ENCODE results near the gene MARK3. TPM values are rescaled to one million over a fixed set of nuclear protein-coding genes. Genes with fewer than 3 reads are reported as not detected.
A peak's percentile ranks its signal among the peaks of the same experiment; 100 is the strongest.

MARK3 gene
- total RNA-seq, 1 donor from 2014 or later, result 59.5 TPM

DNA sequence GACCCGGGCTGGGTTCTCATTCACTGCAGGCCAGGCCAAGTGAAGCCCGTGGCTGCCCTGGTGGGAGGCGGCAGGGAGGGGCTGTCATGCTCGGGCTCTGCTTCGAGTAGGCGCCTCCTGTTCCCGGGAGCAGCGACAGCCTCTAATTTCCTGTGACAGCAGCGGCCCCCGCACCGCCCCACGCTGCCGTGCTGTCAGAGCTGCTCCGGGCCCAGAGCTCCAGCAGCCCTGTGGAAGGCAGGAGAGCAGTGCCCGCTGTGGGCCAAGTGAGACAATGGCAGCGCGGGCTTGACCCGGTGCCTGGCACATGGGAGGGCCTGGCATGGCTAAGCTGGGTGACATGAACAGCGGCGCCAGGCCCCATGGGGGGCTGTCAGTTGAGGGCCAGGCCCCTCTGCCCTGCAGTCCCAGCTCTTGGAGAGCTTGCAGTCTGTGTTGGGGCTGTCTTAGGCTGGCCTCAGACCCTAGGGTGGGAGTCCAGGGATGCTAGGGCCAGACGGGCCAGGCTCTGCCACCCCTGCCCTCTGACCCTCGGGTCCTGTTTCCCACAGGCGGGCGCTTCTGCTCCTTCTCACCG is 148.9 kb downstream of the MARK3 start:
- no peak overlapping the region for H3K27ac ChIP-seq (ENCODE audit: low read depth, low read length)
- H3K9ac ChIP-seq (ENCODE audit: low read depth in 1 of 3, low read length in 3 of 3), result no peak overlapping the region
- no peak overlapping the region for H3K4me3 ChIP-seq (ENCODE audit: low read length in 3 of 3)
- peaks cover 28 to 40% (median 33%) of the 10 kb centered on the region in 3 donors for H3K4me1 ChIP-seq (ENCODE audit: control insufficient read depth in 3 of 3, insufficient read depth in 3 of 3, low read length in 3 of 3)
- peaks cover 5 to 27% (median 18%) of the 10 kb centered on the region in 3 donors for H3K36me3 ChIP-seq (ENCODE audit: control insufficient read depth in 3 of 3, insufficient read depth in 3 of 3, low read length in 3 of 3)
- H3K27me3 ChIP-seq (ENCODE audit: control insufficient read depth in 3 of 3, insufficient read depth in 3 of 3, low read length in 3 of 3), result no peaks in the 10 kb centered on the region
- H3K9me3 ChIP-seq (ENCODE audit: control insufficient read depth in 3 of 3, low read length in 3 of 3), result no peaks in the 10 kb centered on the region

- H3K4me1 ChIP-seq (ENCODE audit: control insufficient read depth in 3 of 3, insufficient read depth in 3 of 3, low read length in 3 of 3), result peaks cover 27 to 40% (median 36%) of the 10 kb centered on the region in 3 donors
- peaks cover 5 to 27% (median 18%) of the 10 kb centered on the region in 3 donors for H3K36me3 ChIP-seq (ENCODE audit: control insufficient read depth in 3 of 3, insufficient read depth in 3 of 3, low read length in 3 of 3)
- no peaks in the 10 kb centered on the region for H3K9me3 ChIP-seq (ENCODE audit: control insufficient read depth in 3 of 3, low read length in 3 of 3)
- no peak overlapping the region for H3K27ac ChIP-seq (ENCODE audit: low read depth, low read length)
- H3K27me3 ChIP-seq (ENCODE audit: control insufficient read depth in 3 of 3, insufficient read depth in 3 of 3, low read length in 3 of 3), result no peaks in the 10 kb centered on the region
- no peak overlapping the region for H3K9ac ChIP-seq (ENCODE audit: low read depth in 1 of 3, low read length in 3 of 3)
- H3K4me3 ChIP-seq (ENCODE audit: low read length in 3 of 3), result no peak overlapping the region
Observed at GRCh38 chr14:103534576-103535061, 149.4 kb downstream of the MARK3 start.

DNA sequence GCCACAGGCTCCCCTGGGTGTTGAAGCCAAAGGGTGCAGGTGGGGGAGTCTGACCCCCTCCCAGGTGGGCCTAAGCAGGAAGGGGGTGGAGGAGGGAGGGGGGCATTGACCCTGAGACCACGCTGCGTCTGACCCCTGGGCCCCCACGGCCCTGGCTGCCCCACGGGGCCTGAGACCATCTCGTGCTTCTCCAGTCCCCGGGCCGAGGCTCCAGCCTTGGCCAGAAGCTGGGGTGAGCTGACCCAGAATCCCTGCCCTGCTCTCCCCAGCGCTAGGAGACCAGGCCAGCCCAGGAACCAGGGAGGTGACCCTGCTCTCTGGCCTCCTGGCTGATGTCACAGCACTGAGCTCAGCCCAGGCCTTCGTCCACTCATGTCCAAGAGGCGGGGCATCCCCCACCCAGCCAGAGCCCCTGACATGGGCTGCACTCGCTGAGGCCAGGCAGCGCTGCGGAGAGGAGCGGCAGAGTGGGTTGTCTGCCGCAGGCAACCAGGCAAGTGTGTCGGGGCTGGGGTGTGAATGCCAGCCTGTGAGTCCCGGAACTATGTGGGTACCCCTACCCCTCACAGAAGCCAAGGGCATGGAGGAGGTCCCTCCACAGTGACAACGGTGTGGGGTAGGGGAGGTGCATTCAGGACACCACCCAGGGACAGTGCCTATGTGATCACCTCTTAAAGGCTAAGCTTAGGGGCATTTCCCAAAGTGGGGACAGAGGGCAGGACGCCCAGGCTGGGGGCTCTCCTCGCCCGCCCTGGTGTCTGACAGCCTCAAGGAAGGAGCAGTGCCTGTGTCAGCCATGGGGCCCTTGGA is 150.1 kb downstream of the MARK3 start:
- Histone ChIP-seq H3K27ac (ENCODE audit: low read depth, low read length) (no peak overlapping the region), H3K4me1 (ENCODE audit: control insufficient read depth in 3 of 3, insufficient read depth in 3 of 3, low read length in 3 of 3) (peaks cover 23 to 38% (median 31%) of the 10 kb centered on the region in 3 donors), H3K27me3 (ENCODE audit: control insufficient read depth in 3 of 3, insufficient read depth in 3 of 3, low read length in 3 of 3) (no peaks in the 10 kb centered on the region), H3K4me3 (ENCODE audit: low read length in 3 of 3) (no peak overlapping the region), H3K9me3 (ENCODE audit: control insufficient read depth in 3 of 3, low read length in 3 of 3) (no peaks in the 10 kb centered on the region), H3K36me3 (ENCODE audit: control insufficient read depth in 3 of 3, insufficient read depth in 3 of 3, low read length in 3 of 3) (peaks cover 5 to 24% (median 18%) of the 10 kb centered on the region in 3 donors), H3K9ac (ENCODE audit: low read depth in 1 of 3, low read length in 3 of 3) (peak overlapping the region in 1 of 3 donors; percentile 8)

DNA sequence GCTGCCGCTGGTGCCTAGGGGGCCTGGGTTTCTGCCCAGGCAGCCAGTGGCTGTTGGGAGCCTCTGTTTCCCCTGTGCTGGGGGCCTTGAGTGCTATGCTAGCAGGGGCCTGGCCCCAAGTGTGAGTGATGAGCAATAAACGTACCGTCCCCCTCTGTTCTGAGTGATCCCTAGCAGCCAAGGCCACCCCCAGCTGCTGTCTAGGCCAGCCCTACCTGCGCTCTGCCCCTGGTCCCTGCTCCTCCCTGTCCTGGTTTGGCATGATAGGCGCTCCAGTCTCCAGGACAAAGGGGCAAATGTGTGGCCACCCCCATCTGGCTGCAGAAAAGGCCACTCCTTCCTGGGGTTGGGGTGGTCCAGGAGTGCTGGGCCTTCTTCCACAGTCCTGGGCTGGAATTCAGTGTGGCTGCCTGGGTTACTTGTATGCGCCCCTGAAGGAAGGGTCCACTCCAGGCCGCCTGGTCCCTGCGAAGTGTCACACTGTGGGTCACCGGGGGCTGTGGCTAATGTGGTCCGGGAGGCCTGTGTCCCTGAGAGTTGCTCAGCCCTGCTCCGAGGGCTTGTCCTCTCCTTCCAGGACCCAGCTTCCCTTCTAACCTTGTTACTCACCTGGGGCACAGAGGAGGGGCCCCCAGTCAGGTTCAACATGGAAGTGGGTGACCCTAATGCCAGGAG is 150.8 kb downstream of the MARK3 start:
- no peak overlapping the region for H3K4me3 ChIP-seq (ENCODE audit: low read length in 3 of 3)
- H3K36me3 ChIP-seq (ENCODE audit: control insufficient read depth in 3 of 3, insufficient read depth in 3 of 3, low read length in 3 of 3), result peaks cover 5 to 17% (median 12%) of the 10 kb centered on the region in 3 donors
- H3K27me3 ChIP-seq (ENCODE audit: control insufficient read depth in 3 of 3, insufficient read depth in 3 of 3, low read length in 3 of 3), result no peaks in the 10 kb centered on the region
- H3K4me1 ChIP-seq (ENCODE audit: control insufficient read depth in 3 of 3, insufficient read depth in 3 of 3, low read length in 3 of 3), result peaks cover 24 to 38% (median 34%) of the 10 kb centered on the region in 3 donors
- H3K27ac ChIP-seq (ENCODE audit: low read depth, low read length), result no peak overlapping the region
- H3K9me3 ChIP-seq (ENCODE audit: control insufficient read depth in 3 of 3, low read length in 3 of 3), result no peaks in the 10 kb centered on the region
- peak overlapping the region in 1 of 3 donors; percentile 8 for H3K9ac ChIP-seq (ENCODE audit: low read depth in 1 of 3, low read length in 3 of 3)

GRCh38 chr14:103536693-103537092 is 151.5 kb downstream of the MARK3 start:
- H3K9ac ChIP-seq (ENCODE audit: low read depth in 1 of 3, low read length in 3 of 3), result no peak overlapping the region
- H3K27ac ChIP-seq (ENCODE audit: low read depth, low read length), result no peak overlapping the region
- peaks cover 29 to 39% (median 35%) of the 10 kb centered on the region in 3 donors for H3K4me1 ChIP-seq (ENCODE audit: control insufficient read depth in 3 of 3, insufficient read depth in 3 of 3, low read length in 3 of 3)
- no peaks in the 10 kb centered on the region for H3K9me3 ChIP-seq (ENCODE audit: control insufficient read depth in 3 of 3, low read length in 3 of 3)
- no peaks in the 10 kb centered on the region for H3K27me3 ChIP-seq (ENCODE audit: control insufficient read depth in 3 of 3, insufficient read depth in 3 of 3, low read length in 3 of 3)
- no peak overlapping the region for H3K4me3 ChIP-seq (ENCODE audit: low read length in 3 of 3)
- peaks cover 4 to 16% (median 11%) of the 10 kb centered on the region in 3 donors for H3K36me3 ChIP-seq (ENCODE audit: control insufficient read depth in 3 of 3, insufficient read depth in 3 of 3, low read length in 3 of 3)

DNA sequence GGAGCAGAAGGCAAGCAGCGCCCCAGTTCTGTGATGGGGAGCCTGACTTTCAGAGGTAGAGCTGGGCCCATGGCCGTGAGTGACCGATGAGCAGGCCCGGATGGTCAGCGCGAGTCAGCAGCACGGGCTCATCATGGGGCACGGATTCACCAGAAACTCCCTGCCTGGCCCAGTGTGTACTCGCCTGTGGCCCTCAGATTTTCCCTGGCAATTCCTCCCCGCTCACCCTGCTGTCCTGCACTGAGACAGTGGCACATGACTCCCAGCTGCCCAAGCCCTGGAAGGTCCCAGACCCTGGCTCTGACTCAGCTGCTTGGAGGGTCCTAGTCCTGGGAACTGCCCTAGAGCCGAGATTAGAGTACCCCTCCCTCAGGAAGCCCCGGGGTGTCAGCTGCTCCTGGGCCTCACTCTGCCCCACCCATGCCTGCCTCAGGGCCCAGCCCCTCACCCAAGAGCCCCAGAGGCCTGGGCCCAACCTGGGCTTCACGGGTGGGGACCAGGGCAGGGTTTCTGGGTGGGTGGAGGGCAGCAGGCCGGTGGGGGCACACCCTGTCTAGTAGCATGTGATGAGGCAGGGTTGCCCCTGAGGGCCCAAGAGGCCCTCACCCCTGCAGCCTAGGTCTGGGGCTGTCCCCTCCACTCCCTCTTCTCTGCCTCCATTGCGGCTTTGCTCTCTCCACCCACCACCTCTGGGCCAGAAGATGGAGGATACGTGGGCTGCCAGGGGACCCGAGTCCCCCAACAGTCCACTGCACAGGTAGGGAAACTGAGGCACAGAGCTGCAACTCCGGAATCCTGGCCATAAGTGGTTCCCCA is 152.2 kb downstream of the MARK3 start:
- Histone ChIP-seq H3K27ac (ENCODE audit: low read depth, low read length) (peak overlapping the region; percentile 84), H3K4me1 (ENCODE audit: control insufficient read depth in 3 of 3, insufficient read depth in 3 of 3, low read length in 3 of 3) (peaks cover 36 to 46% (median 42%) of the 10 kb centered on the region in 3 donors), H3K4me3 (ENCODE audit: low read length in 3 of 3) (no peak overlapping the region), H3K9ac (ENCODE audit: low read depth in 1 of 3, low read length in 3 of 3) (peak overlapping the region in 1 of 3 donors; percentile 33), H3K9me3 (ENCODE audit: control insufficient read depth in 3 of 3, low read length in 3 of 3) (no peaks in the 10 kb centered on the region), H3K36me3 (ENCODE audit: control insufficient read depth in 3 of 3, insufficient read depth in 3 of 3, low read length in 3 of 3) (peaks cover 4 to 11% (median 8%) of the 10 kb centered on the region in 3 donors), H3K27me3 (ENCODE audit: control insufficient read depth in 3 of 3, insufficient read depth in 3 of 3, low read length in 3 of 3) (no peaks in the 10 kb centered on the region)

DNA sequence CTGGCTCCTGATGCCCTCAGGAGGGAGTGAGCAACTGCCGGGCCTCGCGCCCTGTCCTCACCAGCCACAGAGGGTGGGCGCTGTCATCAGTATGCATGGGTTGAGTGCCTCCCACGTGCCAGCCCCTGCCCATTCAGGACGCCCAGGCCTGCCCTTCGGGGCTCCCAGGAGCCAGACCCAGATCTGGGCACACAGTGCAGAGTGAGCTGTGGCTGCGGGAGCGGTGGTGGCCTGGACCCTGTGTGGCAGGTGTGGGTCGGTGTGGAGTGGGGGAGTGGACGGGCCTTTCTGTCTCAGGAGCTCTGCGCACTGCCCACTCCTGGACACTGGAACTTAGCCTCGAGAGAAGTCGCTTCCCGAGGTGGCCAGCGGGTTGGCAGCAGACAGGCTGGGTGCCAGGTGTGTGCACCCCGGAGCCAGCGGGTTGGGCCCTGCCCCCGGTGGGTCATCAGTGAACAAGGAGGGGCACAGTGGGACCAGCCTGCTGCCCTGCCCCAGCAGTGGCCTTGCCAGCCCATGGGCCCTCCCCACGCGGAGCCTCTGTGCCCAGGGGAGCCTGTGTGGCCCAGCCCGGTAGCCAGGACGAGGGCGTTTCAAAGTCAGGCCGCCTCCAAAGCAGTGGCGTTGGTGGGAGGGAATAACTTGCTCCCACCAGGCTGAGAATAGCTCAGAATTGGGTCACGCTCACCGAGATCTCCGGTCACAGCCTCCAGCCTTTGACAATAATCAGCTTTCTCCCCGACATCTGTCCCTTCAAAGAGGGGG is 153.3 kb downstream of the MARK3 start:
- Histone ChIP-seq H3K4me3 (ENCODE audit: low read length in 3 of 3) (peak overlapping the region in 1 of 3 donors; percentile 22), H3K4me1 (ENCODE audit: control insufficient read depth in 3 of 3, insufficient read depth in 3 of 3, low read length in 3 of 3) (peaks cover 46 to 57% (median 53%) of the 10 kb centered on the region in 3 donors), H3K9me3 (ENCODE audit: control insufficient read depth in 3 of 3, low read length in 3 of 3) (no peaks in the 10 kb centered on the region), H3K27ac (ENCODE audit: low read depth, low read length) (peak overlapping the region; percentile 84), H3K27me3 (ENCODE audit: control insufficient read depth in 3 of 3, insufficient read depth in 3 of 3, low read length in 3 of 3) (no peaks in the 10 kb centered on the region), H3K9ac (ENCODE audit: low read depth in 1 of 3, low read length in 3 of 3) (peak overlapping the region; percentile 43 to 79 (median 62)), H3K36me3 (ENCODE audit: control insufficient read depth in 3 of 3, insufficient read depth in 3 of 3, low read length in 3 of 3) (peaks cover 0 to 5% (median 3%) of the 10 kb centered on the region in 3 donors)

DNA sequence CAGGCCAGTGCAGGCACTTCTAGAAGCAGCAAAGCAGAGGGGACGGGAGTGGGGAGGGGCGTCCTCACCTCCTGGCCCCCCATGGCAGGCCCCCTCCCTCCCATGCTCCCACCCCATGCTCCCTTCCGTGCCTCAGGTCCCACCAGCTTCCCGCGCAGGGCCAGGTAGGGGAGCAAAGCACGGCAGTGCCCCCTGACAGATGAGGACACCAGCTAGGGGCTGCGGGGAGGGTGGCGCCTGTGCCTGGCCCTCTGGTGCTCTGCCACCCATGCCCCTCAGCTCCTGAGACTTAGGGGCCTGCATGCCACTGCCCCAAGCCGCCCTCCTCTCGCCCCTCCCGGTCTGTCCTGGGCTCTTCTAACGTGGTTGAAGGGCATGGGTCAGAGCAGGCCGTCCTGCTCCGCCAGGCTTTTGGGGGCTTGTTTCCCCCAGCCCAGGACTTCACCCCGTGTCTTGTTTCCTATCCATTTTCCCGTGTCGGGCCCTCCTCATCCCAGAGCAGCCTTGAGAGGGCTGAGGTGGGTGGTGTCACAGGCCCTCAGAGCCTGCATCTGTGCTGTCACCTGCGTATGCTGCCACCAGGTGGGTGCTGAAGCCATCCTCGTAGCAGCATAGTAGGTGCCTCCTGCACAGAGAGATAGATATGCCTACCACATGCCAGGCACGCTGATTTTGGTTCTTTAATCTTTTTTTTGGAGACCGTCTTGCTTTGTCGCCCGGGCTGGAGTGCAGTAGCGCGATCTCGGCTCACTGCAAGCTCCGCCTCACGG is 154.0 kb downstream of the MARK3 start:
- Histone ChIP-seq H3K27ac (ENCODE audit: low read depth, low read length) (peak overlapping the region; percentile 84), H3K27me3 (ENCODE audit: control insufficient read depth in 3 of 3, insufficient read depth in 3 of 3, low read length in 3 of 3) (peaks cover 0 to 3% (median 0%) of the 10 kb centered on the region in 3 donors), H3K4me3 (ENCODE audit: low read length in 3 of 3) (peak overlapping the region in 1 of 3 donors; percentile 22), H3K9me3 (ENCODE audit: control insufficient read depth in 3 of 3, low read length in 3 of 3) (no peaks in the 10 kb centered on the region), H3K9ac (ENCODE audit: low read depth in 1 of 3, low read length in 3 of 3) (peak overlapping the region; percentile 43 to 79 (median 62)), H3K4me1 (ENCODE audit: control insufficient read depth in 3 of 3, insufficient read depth in 3 of 3, low read length in 3 of 3) (peaks cover 54 to 64% (median 60%) of the 10 kb centered on the region in 3 donors), H3K36me3 (ENCODE audit: control insufficient read depth in 3 of 3, insufficient read depth in 3 of 3, low read length in 3 of 3) (peaks cover 0 to 5% (median 3%) of the 10 kb centered on the region in 3 donors)

All from skeletal muscle tissue (tissue), 4 donors.